ENCODE measurements around the gene ATP6V1C2.

DNA sequence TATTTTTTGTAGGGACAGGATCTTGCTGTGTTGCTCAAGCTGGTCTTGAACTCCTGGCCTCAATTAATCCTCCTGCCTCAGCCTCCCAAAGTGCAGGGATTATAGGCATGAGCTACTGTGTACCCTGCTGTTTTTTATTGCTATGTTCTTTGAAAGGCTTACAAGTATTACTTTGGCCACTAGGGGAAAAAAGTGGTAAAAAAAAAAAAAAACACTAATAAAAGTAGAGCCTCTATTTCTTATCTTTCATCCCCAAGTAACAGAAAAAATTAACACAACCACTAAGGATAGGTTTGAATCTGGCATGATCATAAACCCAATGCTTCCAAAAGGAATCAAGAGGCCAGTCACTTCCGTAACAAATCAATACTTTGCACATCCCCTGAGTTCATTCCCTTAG lies 43.2 kb upstream of the ATP6V1C2 start:
- TF ChIP-seq, protein P1, sequence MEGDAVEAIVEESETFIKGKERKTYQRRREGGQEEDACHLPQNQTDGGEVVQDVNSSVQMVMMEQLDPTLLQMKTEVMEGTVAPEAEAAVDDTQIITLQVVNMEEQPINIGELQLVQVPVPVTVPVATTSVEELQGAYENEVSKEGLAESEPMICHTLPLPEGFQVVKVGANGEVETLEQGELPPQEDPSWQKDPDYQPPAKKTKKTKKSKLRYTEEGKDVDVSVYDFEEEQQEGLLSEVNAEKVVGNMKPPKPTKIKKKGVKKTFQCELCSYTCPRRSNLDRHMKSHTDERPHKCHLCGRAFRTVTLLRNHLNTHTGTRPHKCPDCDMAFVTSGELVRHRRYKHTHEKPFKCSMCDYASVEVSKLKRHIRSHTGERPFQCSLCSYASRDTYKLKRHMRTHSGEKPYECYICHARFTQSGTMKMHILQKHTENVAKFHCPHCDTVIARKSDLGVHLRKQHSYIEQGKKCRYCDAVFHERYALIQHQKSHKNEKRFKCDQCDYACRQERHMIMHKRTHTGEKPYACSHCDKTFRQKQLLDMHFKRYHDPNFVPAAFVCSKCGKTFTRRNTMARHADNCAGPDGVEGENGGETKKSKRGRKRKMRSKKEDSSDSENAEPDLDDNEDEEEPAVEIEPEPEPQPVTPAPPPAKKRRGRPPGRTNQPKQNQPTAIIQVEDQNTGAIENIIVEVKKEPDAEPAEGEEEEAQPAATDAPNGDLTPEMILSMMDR (IDR thresholded peaks at IDR 0.05), result peak; percentile 29; the same call in 1 of the 2 replicates
- TF ChIP-seq ZFX (IDR thresholded peaks at IDR 0.05; ENCODE audit: borderline replicate concordance), result no peak
